ENCODE data around the gene C19orf85. TPM values are rescaled to one million over a fixed set of nuclear protein-coding genes. Genes with fewer than 3 reads are reported as not detected.

Gene C19orf85
- polyA plus RNA-seq (2013, experiment 1 of 2), result 2.3 TPM
- 2.0 TPM for polyA plus RNA-seq (2013, experiment 2 of 2)

DNA sequence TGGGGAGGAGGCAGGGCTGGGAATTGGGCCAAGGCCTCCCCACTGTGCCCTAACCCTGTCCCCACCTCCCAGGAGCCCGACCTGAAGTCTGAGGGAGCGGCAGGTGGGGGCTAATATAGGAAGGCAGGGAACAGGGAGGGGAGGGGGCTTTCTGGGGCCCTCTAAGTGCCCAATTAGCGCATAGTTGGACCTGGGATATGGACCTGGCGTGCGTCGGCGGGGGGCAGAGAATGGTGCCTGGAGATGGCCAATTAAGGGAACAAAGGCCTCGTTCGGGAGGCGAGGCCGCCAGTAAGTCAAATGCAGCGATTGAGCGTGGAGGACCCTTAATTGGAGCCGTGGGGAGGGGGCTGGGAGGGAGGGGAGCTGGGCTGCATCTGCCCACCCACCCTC lies at the start of gene C19orf85:
TSS of gene C19orf85 (minus strand) at position 90 of the 393 bp plus-strand sequence. CDS start 197 bp downstream, outside the sequence.
- no peaks in the 10 kb centered on the region for H3K36me3 ChIP-seq (ENCODE audit: insufficient read depth, low read length)
- H3K9me3 ChIP-seq (ENCODE audit: insufficient read depth, low read depth, low read length), result no peaks in the 10 kb centered on the region
- H3K27ac ChIP-seq (ENCODE audit: low read depth, low read length), result peak within 1 kb of the TSS; percentile 33; the same call in 1 of the 2 replicates
- H3K4me3 ChIP-seq (ENCODE audit: low read length), result peak within 1 kb of the TSS; percentile 23; the same call in 1 of the 2 replicates
- H3K9ac ChIP-seq (ENCODE audit: low read depth, low read length), result peak within 1 kb of the TSS; percentile 33; the same call in 1 of the 2 replicates
- WGBS, result 5% methylated on average over 13 of the region's 14 CpGs
- H3K27me3 ChIP-seq (ENCODE audit: insufficient read depth, low read length), result peaks cover 19% of the 10 kb centered on the region
- H3K4me1 ChIP-seq (ENCODE audit: insufficient read depth, low read length), result peaks cover 15% of the 10 kb centered on the region

GRCh38 chr19:55508120-55508519 lies 43.6 kb upstream of the C19orf85 start:
- no peak overlapping the region for H3K27ac ChIP-seq (ENCODE audit: low read depth, low read length)
- 85% methylated on average over 10 of the region's 10 CpGs for WGBS

DNA sequence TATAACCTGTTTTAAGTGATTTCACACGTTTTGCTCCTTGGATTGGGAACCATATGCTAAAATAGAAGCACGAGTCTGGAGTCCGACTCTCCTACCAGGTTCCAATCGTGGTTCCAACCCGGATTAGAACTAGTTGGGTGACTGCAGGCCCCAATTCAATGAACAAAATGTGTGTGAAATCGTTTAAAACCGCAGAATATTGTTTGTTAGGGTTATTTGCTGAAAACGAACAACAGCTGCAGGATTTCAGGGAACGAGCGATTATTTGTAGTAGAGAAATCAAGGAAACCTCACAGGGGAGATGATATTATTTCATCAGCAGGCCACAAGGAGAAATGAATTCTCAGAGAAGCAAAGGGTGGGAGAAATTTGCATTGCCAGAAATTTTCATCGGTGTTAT lies 40.4 kb upstream of the C19orf85 start:
- Histone ChIP-seq H3K4me1 (ENCODE audit: insufficient read depth, low read length) (no peaks in the 10 kb centered on the region), H3K4me3 (ENCODE audit: low read length) (no peak overlapping the region), H3K27ac (ENCODE audit: low read depth, low read length) (no peak overlapping the region), H3K27me3 (ENCODE audit: insufficient read depth, low read length) (peaks cover 22% of the 10 kb centered on the region), H3K9ac (ENCODE audit: low read depth, low read length) (no peak overlapping the region), H3K36me3 (ENCODE audit: insufficient read depth, low read length) (no peaks in the 10 kb centered on the region), H3K9me3 (ENCODE audit: insufficient read depth, low read depth, low read length) (peaks cover 5% of the 10 kb centered on the region; the same call in 1 of the 2 replicates)
- 90% methylated on average over 11 of the region's 11 CpGs for WGBS

More at GRCh38 chr19:55508120-55508519, 43.6 kb upstream of the C19orf85 start:
- Histone ChIP-seq H3K9ac (ENCODE audit: low read depth, low read length) (no peak overlapping the region), H3K36me3 (ENCODE audit: insufficient read depth, low read length) (no peaks in the 10 kb centered on the region), H3K4me3 (ENCODE audit: low read length) (no peak overlapping the region), H3K27me3 (ENCODE audit: insufficient read depth, low read length) (peaks cover 14% of the 10 kb centered on the region), H3K9me3 (ENCODE audit: insufficient read depth, low read depth, low read length) (peaks cover 3% of the 10 kb centered on the region; the same call in 1 of the 2 replicates), H3K4me1 (ENCODE audit: insufficient read depth, low read length) (no peaks in the 10 kb centered on the region)

GRCh38 chr19:55504252-55504603 lies 39.7 kb upstream of the C19orf85 start:
- no peak overlapping the region for H3K27ac ChIP-seq (ENCODE audit: low read depth, low read length)
- peaks cover 5% of the 10 kb centered on the region; the same call in 1 of the 2 replicates for H3K9me3 ChIP-seq (ENCODE audit: insufficient read depth, low read depth, low read length)
- H3K36me3 ChIP-seq (ENCODE audit: insufficient read depth, low read length), result no peaks in the 10 kb centered on the region
- H3K4me1 ChIP-seq (ENCODE audit: insufficient read depth, low read length), result no peaks in the 10 kb centered on the region
- no peak overlapping the region for H3K4me3 ChIP-seq (ENCODE audit: low read length)
- peaks cover 22% of the 10 kb centered on the region for H3K27me3 ChIP-seq (ENCODE audit: insufficient read depth, low read length)
- WGBS, result 53% methylated on average over 12 of the region's 13 CpGs
- no peak overlapping the region for H3K9ac ChIP-seq (ENCODE audit: low read depth, low read length)

GRCh38 chr19:55503502-55504251 lies 39.1 kb upstream of the C19orf85 start:
- H3K4me3 ChIP-seq (ENCODE audit: low read length), result peak overlapping the region; percentile 34
- H3K36me3 ChIP-seq (ENCODE audit: insufficient read depth, low read length), result no peaks in the 10 kb centered on the region
- H3K9ac ChIP-seq (ENCODE audit: low read depth, low read length), result no peak overlapping the region
- H3K27ac ChIP-seq (ENCODE audit: low read depth, low read length), result no peak overlapping the region
- peaks cover 5% of the 10 kb centered on the region; the same call in 1 of the 2 replicates for H3K9me3 ChIP-seq (ENCODE audit: insufficient read depth, low read depth, low read length)
- peaks cover 22% of the 10 kb centered on the region for H3K27me3 ChIP-seq (ENCODE audit: insufficient read depth, low read length)
- WGBS, result 31% methylated on average over 64 of the region's 64 CpGs
- H3K4me1 ChIP-seq (ENCODE audit: insufficient read depth, low read length), result no peaks in the 10 kb centered on the region

- no peaks in the 10 kb centered on the region for H3K36me3 ChIP-seq (ENCODE audit: insufficient read depth, low read length)
- 94% methylated on average over 17 of the region's 17 CpGs for WGBS
- no peak overlapping the region for H3K9ac ChIP-seq (ENCODE audit: low read depth, low read length)
- H3K27ac ChIP-seq (ENCODE audit: low read depth, low read length), result no peak overlapping the region
- peaks cover 5% of the 10 kb centered on the region; the same call in 1 of the 2 replicates for H3K9me3 ChIP-seq (ENCODE audit: insufficient read depth, low read depth, low read length)
- no peaks in the 10 kb centered on the region for H3K4me1 ChIP-seq (ENCODE audit: insufficient read depth, low read length)
- H3K27me3 ChIP-seq (ENCODE audit: insufficient read depth, low read length), result peaks cover 22% of the 10 kb centered on the region
- H3K4me3 ChIP-seq (ENCODE audit: low read length), result no peak overlapping the region
Measured at GRCh38 chr19:55503157-55503501, 38.6 kb upstream of the C19orf85 start.

- no peak overlapping the region for H3K27ac ChIP-seq (ENCODE audit: low read depth, low read length)
- no peak overlapping the region for H3K4me3 ChIP-seq (ENCODE audit: low read length)
- H3K27me3 ChIP-seq (ENCODE audit: insufficient read depth, low read length), result peaks cover 22% of the 10 kb centered on the region
- H3K36me3 ChIP-seq (ENCODE audit: insufficient read depth, low read length), result no peaks in the 10 kb centered on the region
- WGBS, result 91% methylated on average over 9 of the region's 9 CpGs
- H3K4me1 ChIP-seq (ENCODE audit: insufficient read depth, low read length), result peaks cover under 1% of the 10 kb centered on the region; the same call in 1 of the 2 replicates
- H3K9ac ChIP-seq (ENCODE audit: low read depth, low read length), result no peak overlapping the region
- peaks cover 5% of the 10 kb centered on the region; the same call in 1 of the 2 replicates for H3K9me3 ChIP-seq (ENCODE audit: insufficient read depth, low read depth, low read length)
Measured at GRCh38 chr19:55502197-55502952, 37.8 kb upstream of the C19orf85 start.

GRCh38 chr19:55500368-55500952 lies 35.9 kb upstream of the C19orf85 start:
- Histone ChIP-seq H3K9me3 (ENCODE audit: insufficient read depth, low read depth, low read length) (peaks cover 5% of the 10 kb centered on the region; the same call in 1 of the 2 replicates), H3K27ac (ENCODE audit: low read depth, low read length) (no peak overlapping the region), H3K36me3 (ENCODE audit: insufficient read depth, low read length) (no peaks in the 10 kb centered on the region), H3K4me1 (ENCODE audit: insufficient read depth, low read length) (peaks cover 11% of the 10 kb centered on the region; the same call in 1 of the 2 replicates), H3K4me3 (ENCODE audit: low read length) (no peak overlapping the region), H3K27me3 (ENCODE audit: insufficient read depth, low read length) (peaks cover 22% of the 10 kb centered on the region), H3K9ac (ENCODE audit: low read depth, low read length) (no peak overlapping the region)
- 92% methylated on average over 26 of the region's 26 CpGs for WGBS

DNA sequence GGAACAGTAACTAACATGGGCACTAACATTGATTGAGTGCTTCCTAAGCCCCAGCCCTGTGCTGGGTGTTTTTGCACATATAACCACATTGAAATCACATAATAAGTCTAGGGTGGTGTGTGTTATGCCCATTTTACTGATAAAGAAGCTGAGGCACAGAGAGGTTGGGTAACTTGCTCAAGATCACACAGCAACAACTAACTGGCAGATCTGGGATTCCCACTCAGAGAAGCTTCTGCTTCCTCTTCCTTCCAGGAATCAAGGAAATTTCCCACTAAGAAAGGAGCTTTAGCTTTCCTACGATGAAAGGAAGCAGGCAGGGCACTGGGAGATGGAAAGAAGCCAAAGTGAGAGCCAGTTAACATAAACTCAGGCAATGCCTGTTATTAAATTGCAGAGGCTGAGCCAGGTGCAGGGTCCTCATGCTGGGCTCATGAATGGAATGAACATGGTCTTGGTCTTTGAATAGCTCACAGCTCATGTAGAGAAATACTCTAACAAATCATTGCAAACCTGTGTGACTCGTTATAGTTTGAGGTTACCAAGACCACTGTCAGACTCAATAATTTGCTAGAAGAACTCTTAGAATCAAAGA lies 33.8 kb upstream of the C19orf85 start:
- Histone ChIP-seq H3K36me3 (ENCODE audit: insufficient read depth, low read length) (no peaks in the 10 kb centered on the region), H3K9ac (ENCODE audit: low read depth, low read length) (no peak overlapping the region), H3K9me3 (ENCODE audit: insufficient read depth, low read depth, low read length) (peaks cover 4% of the 10 kb centered on the region; the same call in 1 of the 2 replicates), H3K4me3 (ENCODE audit: low read length) (no peak overlapping the region), H3K27me3 (ENCODE audit: insufficient read depth, low read length) (peaks cover 11% of the 10 kb centered on the region), H3K4me1 (ENCODE audit: insufficient read depth, low read length) (peaks cover 11% of the 10 kb centered on the region; the same call in 1 of the 2 replicates), H3K27ac (ENCODE audit: low read depth, low read length) (no peak overlapping the region)
- 89% methylated on average over 2 of the region's 2 CpGs for WGBS

DNA sequence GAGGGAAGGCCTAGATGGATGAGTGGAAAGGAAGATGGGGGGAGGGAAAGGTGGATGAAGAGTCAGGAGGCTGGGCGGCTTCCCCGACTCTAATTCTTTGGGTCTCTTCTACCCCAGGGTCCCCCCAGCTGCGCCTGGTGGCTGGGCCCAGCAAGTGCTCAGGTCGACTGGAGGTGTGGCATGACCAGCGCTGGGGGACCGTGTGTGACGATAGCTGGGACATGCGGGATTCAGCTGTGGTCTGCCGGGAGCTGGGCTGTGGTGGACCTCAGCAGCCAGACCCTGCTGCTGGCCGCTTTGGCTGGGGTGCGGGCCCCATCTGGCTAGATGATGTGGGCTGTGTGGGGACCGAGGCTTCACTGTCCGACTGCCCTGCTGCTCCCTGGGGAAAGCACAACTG lies 33.2 kb upstream of the C19orf85 start:
- no peaks in the 10 kb centered on the region for H3K9me3 ChIP-seq (ENCODE audit: insufficient read depth, low read depth, low read length)
- no peak overlapping the region for H3K4me3 ChIP-seq (ENCODE audit: low read length)
- H3K27me3 ChIP-seq (ENCODE audit: insufficient read depth, low read length), result peaks cover 6% of the 10 kb centered on the region
- no peaks in the 10 kb centered on the region for H3K36me3 ChIP-seq (ENCODE audit: insufficient read depth, low read length)
- H3K9ac ChIP-seq (ENCODE audit: low read depth, low read length), result no peak overlapping the region
- no peak overlapping the region for H3K27ac ChIP-seq (ENCODE audit: low read depth, low read length)
- peaks cover 11% of the 10 kb centered on the region; the same call in 1 of the 2 replicates for H3K4me1 ChIP-seq (ENCODE audit: insufficient read depth, low read length)
- WGBS, result 92% methylated on average over 13 of the region's 13 CpGs

Data from HUES64 (cell line).